ENCODE results near the gene MPV17L. TPM values are rescaled to one million over a fixed set of nuclear protein-coding genes. Genes with fewer than 3 reads are reported as not detected.
"Not testable (repeated sequence)": the region's sequence is repeated elsewhere in the genome, so short reads cannot be mapped to it uniquely, and the experiment has no call there.

MPV17L gene
- total RNA-seq, 1 donor from 2014 or later, result 0.33 TPM

DNA sequence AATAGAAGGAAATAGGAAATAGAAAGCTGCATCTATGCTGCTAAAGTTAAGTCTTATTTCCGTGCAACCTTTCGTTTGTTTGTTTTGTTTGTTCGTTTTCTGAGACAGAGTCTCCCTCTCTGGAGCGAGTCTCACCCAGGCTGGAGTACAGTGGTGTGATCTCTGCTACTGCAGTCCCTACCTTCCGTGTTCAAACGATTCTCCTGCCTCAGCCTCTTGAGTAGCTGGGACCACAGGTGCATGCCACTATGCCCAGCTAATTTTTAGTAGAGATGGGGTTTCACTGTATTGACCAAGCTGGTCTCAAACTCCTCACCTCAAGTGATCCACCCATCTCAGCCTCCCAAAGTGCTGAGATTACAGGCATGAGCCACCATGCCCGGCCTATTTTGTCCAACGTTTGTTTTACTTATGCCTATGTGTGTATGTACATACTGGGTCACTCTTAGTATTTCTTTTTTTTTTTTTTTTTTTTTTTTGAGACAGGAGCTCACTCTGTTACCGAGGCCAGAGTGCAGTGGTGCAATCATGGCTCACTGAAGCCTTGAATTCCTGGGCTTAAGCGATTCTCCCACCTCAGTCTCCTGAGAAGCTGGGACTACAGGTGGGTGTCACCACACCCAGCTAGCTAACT lies 55.7 kb downstream of the MPV17L start:
- DNase-seq (ENCODE audit: low read depth, low spot score), result no peak

DNA sequence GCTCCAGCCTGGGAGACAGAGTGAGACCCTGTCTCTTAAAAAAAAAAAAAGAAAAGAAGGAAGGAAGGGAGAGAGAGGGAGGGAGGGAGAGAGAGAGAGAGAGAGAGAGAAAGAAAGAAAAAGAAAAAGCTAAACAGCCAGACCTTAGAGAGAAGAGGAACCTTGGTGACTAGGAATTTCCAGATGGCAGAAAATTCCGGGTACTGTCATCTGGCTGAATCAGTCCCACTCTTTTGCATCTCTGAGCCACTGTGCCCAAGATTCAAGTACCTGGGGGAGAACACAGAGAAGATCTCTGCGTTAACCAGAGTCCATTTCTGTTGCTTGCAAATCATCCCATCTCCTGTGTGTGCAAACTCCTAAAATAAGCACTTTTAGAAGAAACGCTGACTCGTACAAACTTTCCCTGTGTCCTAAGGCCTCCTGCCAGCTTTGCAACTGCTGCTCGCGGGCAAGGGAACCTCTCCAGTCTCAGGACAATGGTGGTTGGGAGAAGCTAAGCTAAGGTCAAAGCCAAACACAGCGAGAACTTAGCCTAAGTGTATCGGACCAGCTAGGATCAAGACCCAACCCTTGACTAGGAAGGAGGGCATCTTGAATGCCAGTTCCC lies 56.8 kb downstream of the MPV17L start:
- DNase-seq (ENCODE audit: low read depth, low spot score), result no peak

DNA sequence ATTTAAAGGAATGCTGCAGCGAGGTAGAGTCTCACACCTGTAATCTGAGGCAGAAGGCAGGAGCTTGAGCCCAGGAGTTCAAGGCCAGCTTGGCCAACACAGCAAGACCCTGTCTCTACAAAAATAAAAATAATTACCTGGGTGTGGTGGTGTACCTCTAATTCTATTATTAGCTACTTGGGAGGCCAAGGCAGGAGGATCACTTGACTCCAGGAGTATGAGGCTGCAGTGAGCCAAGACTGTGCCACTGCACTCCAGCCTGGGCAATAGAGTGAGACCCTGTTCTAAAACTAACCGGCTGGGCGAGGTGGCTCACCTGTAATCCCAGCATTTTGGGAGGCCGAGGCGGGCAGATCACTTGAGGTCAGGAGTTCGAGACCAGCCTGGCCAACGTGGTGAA lies 57.7 kb downstream of the MPV17L start:
- DNase-seq (ENCODE audit: low read depth, low spot score), result not testable (repeated sequence)

DNA sequence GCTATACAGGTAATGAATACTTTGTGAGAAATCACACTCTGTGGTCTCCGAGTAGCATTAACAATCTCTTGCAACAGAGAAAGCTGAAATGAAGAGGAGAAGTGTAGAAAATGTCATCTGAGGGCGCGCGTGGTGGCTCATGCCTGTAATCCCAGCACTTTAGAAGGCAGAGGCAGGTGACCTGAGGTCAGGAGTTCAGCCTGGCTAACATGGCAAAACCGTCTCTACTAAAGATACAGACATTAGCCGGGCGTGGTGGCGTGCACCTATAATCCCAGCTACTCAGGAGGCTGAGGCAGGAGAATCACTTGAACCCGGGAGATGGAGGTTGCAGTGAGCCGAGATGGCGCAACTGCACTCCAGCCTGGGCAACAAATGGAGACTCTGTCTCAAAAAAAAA lies 59.4 kb downstream of the MPV17L start:
- DNase-seq (ENCODE audit: low read depth, low spot score), result not testable (repeated sequence)

DNA sequence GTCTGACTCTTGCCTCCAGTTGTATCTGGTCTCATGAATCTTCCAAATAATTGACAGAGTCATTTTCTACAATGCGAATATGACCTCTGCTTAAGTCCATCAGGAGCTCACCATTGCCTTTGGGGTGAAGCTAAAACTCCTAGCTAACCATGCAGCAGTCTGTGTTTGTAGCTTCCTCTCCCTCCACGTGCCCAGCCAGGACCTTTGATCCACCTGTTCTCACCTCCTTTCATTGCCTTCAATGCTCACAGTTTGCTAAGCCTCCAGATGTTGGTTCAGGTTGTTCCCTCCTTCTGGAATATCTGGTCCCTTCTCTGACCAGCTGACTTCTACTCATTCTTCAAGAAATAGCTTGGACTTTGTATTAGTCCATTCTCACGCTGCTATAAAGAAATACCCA lies 61.8 kb downstream of the MPV17L start:
- no peak for DNase-seq (ENCODE audit: low read depth, low spot score)

DNA sequence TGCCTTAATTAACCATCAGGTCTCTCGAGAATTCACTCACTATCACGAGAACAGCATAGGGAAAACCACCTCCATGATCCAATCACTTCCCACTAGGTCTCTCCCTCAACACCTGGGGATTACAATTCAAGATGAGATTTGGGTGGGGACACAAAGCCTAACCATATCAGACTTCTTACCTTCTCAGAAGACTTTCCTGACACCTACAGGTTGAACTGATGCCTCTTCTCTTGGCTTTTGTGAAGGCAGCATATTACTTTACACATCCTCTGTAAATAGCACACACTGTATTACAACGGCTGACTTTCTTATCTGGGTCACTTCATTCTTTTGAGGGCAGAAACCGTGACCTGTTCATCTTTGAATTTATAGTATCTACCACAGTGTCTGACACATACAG lies 62.4 kb downstream of the MPV17L start:
- no peak for DNase-seq (ENCODE audit: low read depth, low spot score)

- DNase-seq (ENCODE audit: low read depth, low spot score), result no peak
These were observed 64.2 kb downstream of the MPV17L start for GRCh38 chr16:15459791-15460190.

DNA sequence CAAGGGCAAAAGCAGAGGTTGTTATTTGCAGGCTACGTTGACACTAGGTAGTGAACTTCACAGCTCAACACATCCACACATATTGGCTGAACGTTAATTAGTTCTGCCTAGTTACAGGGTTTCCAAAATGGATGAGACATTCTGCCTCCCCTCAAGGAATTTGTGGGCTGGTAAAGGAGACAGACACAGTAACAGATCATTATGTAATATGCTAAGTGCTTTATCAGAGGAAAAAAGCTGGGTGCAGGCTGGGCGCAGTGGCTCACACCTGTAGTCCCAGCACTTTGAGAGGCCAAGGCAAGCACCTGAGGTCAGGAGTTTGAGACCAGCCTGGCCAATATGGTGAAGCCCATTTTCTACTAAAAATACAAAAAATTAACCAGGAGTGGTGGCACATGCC lies 65.0 kb downstream of the MPV17L start:
- no peak for DNase-seq (ENCODE audit: low read depth, low spot score)

DNA sequence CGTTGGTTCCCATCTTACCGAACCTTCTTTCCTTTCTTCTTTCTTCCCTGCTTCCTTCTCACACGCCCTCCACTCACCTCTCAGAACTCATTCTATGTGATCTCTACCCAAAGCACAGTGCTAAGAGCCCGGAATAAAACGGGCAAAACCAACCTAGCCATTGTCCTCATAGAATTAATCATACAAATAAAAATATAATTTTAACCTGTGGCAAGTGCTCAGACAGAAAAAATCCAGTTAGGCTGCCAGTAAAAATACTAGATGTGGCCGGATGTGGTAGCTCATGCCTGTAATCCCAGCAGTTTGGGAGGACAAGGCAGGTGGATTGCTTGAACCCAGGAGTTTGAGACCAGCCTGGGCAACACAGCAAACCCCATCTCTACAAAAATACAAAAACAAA lies 65.8 kb downstream of the MPV17L start:
- DNase-seq (ENCODE audit: low read depth, low spot score), result no peak

Other genes with a start within 250 kb of the MPV17L start
- 1.1 and 1.3 TPM in 2 replicates for gene NPIPA5, start 17.5 kb upstream of the MPV17L start, total RNA-seq
- 22.4 TPM in 2 replicates for gene BMERB1, start 38.8 kb downstream of the MPV17L start, total RNA-seq
- 11.2 and 15.1 TPM in 2 replicates for gene MARF1, start 247.4 kb downstream of the MPV17L start, total RNA-seq

All from pulmonary artery endothelial cell (primary cell).